ENCODE data around the gene CIP2A.

DNA sequence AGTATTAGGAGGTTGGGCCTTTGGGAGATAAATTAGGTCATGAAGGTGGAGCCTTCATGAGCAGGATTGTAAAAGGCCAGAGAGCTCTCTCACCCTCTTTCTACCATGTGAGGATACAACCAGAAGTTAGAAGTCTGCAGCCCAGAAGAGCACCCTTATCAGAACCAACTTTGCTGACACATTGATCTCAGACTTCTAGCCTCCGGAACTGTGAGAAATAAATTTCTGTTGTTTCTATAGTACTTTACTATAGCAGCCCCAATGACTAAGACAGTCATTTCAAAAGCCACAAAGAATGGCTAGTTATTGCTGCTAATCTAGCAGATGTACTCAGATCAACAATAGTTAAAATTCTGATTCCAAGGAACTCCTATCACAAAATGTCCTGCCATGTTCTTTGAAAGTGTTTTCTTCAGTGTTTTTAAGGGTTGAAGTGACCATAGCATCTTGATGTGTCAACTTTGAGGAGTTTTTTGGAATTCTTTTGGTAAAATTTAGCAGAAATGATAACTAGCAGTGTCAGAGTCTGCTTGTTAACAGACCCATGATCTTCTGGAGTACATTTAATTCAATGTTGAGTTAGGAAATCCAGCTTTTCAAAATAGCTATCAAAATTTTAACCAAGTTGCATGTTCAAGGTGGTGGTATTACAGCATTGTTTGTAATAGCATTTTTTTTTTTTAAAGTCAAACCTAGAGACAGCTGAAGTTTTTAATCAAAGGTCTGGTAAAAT is 10.6 kb upstream of the CIP2A start:
- no peak for TF ChIP-seq EZH2phosphoT487 (IDR thresholded peaks at IDR 0.05; ENCODE audit: insufficient read depth, low read depth)
- TF ChIP-seq EZH2 (IDR thresholded peaks at IDR 0.05; ENCODE audit: insufficient read depth, poor library complexity, severe bottlenecking): no peak
